KMS-11 (cell line): ENCODE measurements around the gene RASA3.

Source experiments
- H2AFZ ChIP-seq: fragments of 200-600 bp; sonication (generic); 2 replicates; pipeline ENCODE4 v1.6.1; 2016; ENCODE audit warnings: antibody characterized with exemption, mixed run types, low read depth
- H3K27ac ChIP-seq: fragments of 200-600 bp; sonication (generic); 2 replicates; pipeline ENCODE4 v1.6.1; 2016; ENCODE audit warnings: mild to moderate bottlenecking, mixed run types
- H3K27me3 ChIP-seq: fragments of 200-600 bp; sonication (generic); 2 replicates; pipeline ENCODE4 v1.6.1; 2017; ENCODE audit warnings: mild to moderate bottlenecking, low read depth, mixed run types, moderate library complexity; ENCODE audit not compliant: insufficient read depth
- H3K36me3 ChIP-seq: fragments of 200-600 bp; sonication (generic); 2 replicates; pipeline ENCODE4 v1.6.1; 2017; ENCODE audit warnings: mild to moderate bottlenecking, mixed run types; ENCODE audit not compliant: insufficient read depth
- H3K4me1 ChIP-seq: fragments of 200-600 bp; sonication (generic); 2 replicates; pipeline ENCODE4 v1.6.1; 2016; ENCODE audit warnings: mild to moderate bottlenecking, low read depth, mixed run types; ENCODE audit not compliant: poor library complexity, severe bottlenecking
- H3K4me2 ChIP-seq: fragments of 200-600 bp; sonication (generic); 2 replicates; pipeline ENCODE4 v1.7.0; 2016; ENCODE audit warnings: mild to moderate bottlenecking, mixed run types
- H3K4me3 ChIP-seq: fragments of 200-600 bp; sonication (generic); IDR thresholded peaks from 2 replicates; pipeline ENCODE4 v1.6.1; 2017; ENCODE audit warnings: low read depth, low read length, mixed read lengths; ENCODE audit not compliant: insufficient read depth
- H3K79me2 ChIP-seq: fragments of 200-600 bp; sonication (generic); 2 replicates; pipeline ENCODE4 v1.6.1; 2016; ENCODE audit warnings: low read depth, mixed run types; ENCODE audit not compliant: insufficient read depth
- H3K9ac ChIP-seq: fragments of 200-600 bp; sonication (generic); 2 replicates; pipeline ENCODE4 v1.6.1; 2016; ENCODE audit warnings: mild to moderate bottlenecking, mixed run types
- H4K20me1 ChIP-seq: fragments of 200-600 bp; sonication (generic); 2 replicates; pipeline ENCODE4 v1.6.1; 2016; ENCODE audit warnings: mild to moderate bottlenecking, mixed run types; ENCODE audit not compliant: insufficient read depth
- TF ChIP-seq, protein P1 (sequence below): fragments of 200-600 bp; sonication (generic); conservative IDR thresholded peaks from 2 replicates; pipeline ENCODE4 v1.6.1; 2017; ENCODE audit warnings: low read depth, mild to moderate bottlenecking, antibody characterized with exemption, low read length, moderate library complexity, mixed read lengths

Gene RASA3

GRCh38 chr13:114000151-114001040 is 132.0 kb downstream of the RASA3 start:
- no peaks in the 10 kb centered on the region for H4K20me1 ChIP-seq
- H3K27me3 ChIP-seq, result no peaks in the 10 kb centered on the region
- no peak overlapping the region for H3K27ac ChIP-seq
- TF ChIP-seq, protein P1, sequence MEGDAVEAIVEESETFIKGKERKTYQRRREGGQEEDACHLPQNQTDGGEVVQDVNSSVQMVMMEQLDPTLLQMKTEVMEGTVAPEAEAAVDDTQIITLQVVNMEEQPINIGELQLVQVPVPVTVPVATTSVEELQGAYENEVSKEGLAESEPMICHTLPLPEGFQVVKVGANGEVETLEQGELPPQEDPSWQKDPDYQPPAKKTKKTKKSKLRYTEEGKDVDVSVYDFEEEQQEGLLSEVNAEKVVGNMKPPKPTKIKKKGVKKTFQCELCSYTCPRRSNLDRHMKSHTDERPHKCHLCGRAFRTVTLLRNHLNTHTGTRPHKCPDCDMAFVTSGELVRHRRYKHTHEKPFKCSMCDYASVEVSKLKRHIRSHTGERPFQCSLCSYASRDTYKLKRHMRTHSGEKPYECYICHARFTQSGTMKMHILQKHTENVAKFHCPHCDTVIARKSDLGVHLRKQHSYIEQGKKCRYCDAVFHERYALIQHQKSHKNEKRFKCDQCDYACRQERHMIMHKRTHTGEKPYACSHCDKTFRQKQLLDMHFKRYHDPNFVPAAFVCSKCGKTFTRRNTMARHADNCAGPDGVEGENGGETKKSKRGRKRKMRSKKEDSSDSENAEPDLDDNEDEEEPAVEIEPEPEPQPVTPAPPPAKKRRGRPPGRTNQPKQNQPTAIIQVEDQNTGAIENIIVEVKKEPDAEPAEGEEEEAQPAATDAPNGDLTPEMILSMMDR, result no peak
- no peak overlapping the region for H3K4me3 ChIP-seq
- no peaks in the 10 kb centered on the region for H3K36me3 ChIP-seq
- no peaks in the 10 kb centered on the region for H3K4me1 ChIP-seq
- no peak overlapping the region for H3K9ac ChIP-seq
- no peak overlapping the region for H3K4me2 ChIP-seq
- H2AFZ ChIP-seq, result no peak overlapping the region
- H3K79me2 ChIP-seq, result no peaks in the 10 kb centered on the region

DNA sequence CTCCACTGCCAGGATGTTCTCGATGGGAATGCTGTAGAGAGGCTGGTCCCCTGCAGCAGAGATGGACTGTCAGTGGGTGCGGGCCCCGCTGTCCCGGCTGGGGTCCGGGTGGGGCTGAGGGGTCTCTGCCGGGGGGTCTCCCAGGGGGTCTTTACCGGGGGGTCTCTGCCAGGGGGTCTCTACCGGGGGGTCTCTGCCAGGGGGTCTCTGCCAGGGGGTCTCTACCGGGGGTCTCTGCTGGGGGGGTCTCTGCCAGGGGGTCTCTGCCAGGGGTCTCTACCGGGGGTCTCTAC is 132.9 kb downstream of the RASA3 start:
- Histone ChIP-seq H2AFZ (no peak overlapping the region), H3K4me2 (no peak overlapping the region), H3K36me3 (no peaks in the 10 kb centered on the region), H3K4me3 (no peak overlapping the region), H3K27ac (no peak overlapping the region), H3K79me2 (no peaks in the 10 kb centered on the region), H4K20me1 (no peaks in the 10 kb centered on the region), H3K4me1 (no peaks in the 10 kb centered on the region), H3K9ac (no peak overlapping the region), H3K27me3 (no peaks in the 10 kb centered on the region)
- TF ChIP-seq, protein P1, result no peak

GRCh38 chr13:113998781-113999617 is 133.4 kb downstream of the RASA3 start:
- H3K27ac ChIP-seq, result no peak overlapping the region
- H4K20me1 ChIP-seq, result no peaks in the 10 kb centered on the region
- no peak overlapping the region for H2AFZ ChIP-seq
- no peak overlapping the region for H3K4me2 ChIP-seq
- H3K4me3 ChIP-seq, result no peak overlapping the region
- TF ChIP-seq, protein P1, result no peak
- H3K36me3 ChIP-seq, result no peaks in the 10 kb centered on the region
- no peak overlapping the region for H3K9ac ChIP-seq
- H3K79me2 ChIP-seq, result no peaks in the 10 kb centered on the region
- no peaks in the 10 kb centered on the region for H3K27me3 ChIP-seq
- H3K4me1 ChIP-seq, result no peaks in the 10 kb centered on the region

- TF ChIP-seq, protein P1, result no peak
- no peaks in the 10 kb centered on the region for H3K79me2 ChIP-seq
- H3K4me1 ChIP-seq, result no peaks in the 10 kb centered on the region
- H3K4me3 ChIP-seq, result no peak overlapping the region
- H3K27me3 ChIP-seq, result no peaks in the 10 kb centered on the region
- H3K36me3 ChIP-seq, result no peaks in the 10 kb centered on the region
- H3K4me2 ChIP-seq, result no peak overlapping the region
- H3K9ac ChIP-seq, result no peak overlapping the region
- no peak overlapping the region for H3K27ac ChIP-seq
- no peak overlapping the region for H2AFZ ChIP-seq
- H4K20me1 ChIP-seq, result no peaks in the 10 kb centered on the region
Observed at GRCh38 chr13:113997845-113998751, 134.3 kb downstream of the RASA3 start.
